ENCODE results near the gene ST3GAL6. TPM values are rescaled to one million over a fixed set of nuclear protein-coding genes. Genes with fewer than 3 reads are reported as not detected.

The ST3GAL6 gene
- total and polyA plus RNA-seq, 2 of the 8 experiments (the other 6 are each of a cell fraction or from before 2014, with no cell fraction given), result 3.3 to 6.1 TPM

DNA sequence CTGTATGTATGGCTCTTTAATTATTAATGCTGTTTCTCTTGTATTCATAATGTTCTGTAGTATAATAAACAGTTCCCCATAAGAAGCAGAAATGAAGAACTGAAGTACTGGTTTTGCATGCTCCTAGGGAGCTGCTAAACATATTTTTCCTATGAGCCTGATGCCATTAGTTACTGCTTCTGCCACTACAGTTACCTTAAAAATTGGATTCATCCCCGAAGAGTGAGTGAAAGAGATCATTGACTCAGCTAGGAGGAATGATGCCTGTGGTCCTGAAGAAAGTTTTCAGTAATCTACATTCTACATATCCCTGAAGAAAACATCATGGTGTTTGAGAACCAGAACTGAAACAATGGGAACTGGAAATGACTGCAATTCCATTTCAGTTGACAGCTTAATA, 37.1 kb upstream of the ST3GAL6 start (continued):
- TF ChIP-seq CHD7 (IDR thresholded peaks at IDR 0.05; ENCODE audit: insufficient replicate concordance, low read length) (no peak), KDM4A (IDR thresholded peaks at IDR 0.05; ENCODE audit: low read depth, low read length, severe bottlenecking) (no peak), EGR1 (IDR thresholded peaks at IDR 0.05; ENCODE audit: borderline replicate concordance, low read depth, low read length) (no peak), RXRA (IDR thresholded peaks at IDR 0.05; ENCODE audit: insufficient read depth, low read depth, low read length) (no peak), GABPA (IDR thresholded peaks at IDR 0.05; ENCODE audit: borderline replicate concordance, insufficient read depth, low read length) (no peak), SP1 (IDR thresholded peaks at IDR 0.05; ENCODE audit: low read depth, low read length) (no peak), TAF1 (IDR thresholded peaks at IDR 0.05; ENCODE audit: low read depth, low read length) (no peak), ZNF274 (IDR thresholded peaks at IDR 0.05; ENCODE audit: borderline replicate concordance, extremely low read depth, low read length) (no peak)
- TF ChIP-seq, protein P1, sequence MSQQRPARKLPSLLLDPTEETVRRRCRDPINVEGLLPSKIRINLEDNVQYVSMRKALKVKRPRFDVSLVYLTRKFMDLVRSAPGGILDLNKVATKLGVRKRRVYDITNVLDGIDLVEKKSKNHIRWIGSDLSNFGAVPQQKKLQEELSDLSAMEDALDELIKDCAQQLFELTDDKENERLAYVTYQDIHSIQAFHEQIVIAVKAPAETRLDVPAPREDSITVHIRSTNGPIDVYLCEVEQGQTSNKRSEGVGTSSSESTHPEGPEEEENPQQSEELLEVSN (IDR thresholded peaks at IDR 0.05), result no peak
